GM23338 (cell line): Measurements from ENCODE around the gene BACH1.

Experiments
- CREB1 ChIP-seq: fragments of 250-450 bp; sonication (Bioruptor Pico); IDR thresholded peaks from 2 replicates; pipeline ENCODE4 v1.5.0; 2020; ENCODE audit warnings: low read depth, mild to moderate bottlenecking, moderate library complexity
- EZH2 ChIP-seq: fragments of 200-600 bp; sonication (generic); IDR thresholded peaks from one replicate; pipeline ENCODE4 v1.8.0; 2017; ENCODE audit warnings: antibody characterized with exemption, mild to moderate bottlenecking, low read depth; ENCODE audit not compliant: unreplicated experiment
- EZH2phosphoT487 ChIP-seq: fragments of 200-600 bp; sonication (generic); IDR thresholded peaks from one replicate; pipeline ENCODE4 v1.8.1; 2018; ENCODE audit warnings: antibody characterized with exemption; ENCODE audit not compliant: unreplicated experiment
- JUNB ChIP-seq: IDR thresholded peaks from one replicate; pipeline ENCODE4 v1.6.1; 2016; ENCODE audit warnings: antibody characterized with exemption; ENCODE audit not compliant: unreplicated experiment
- POLR2AphosphoS5 ChIP-seq: IDR thresholded peaks from 2 replicates; pipeline ENCODE4 v1.6.1; 2016; ENCODE audit warnings: antibody characterized with exemption, low read depth
- REST ChIP-seq: IDR thresholded peaks from one replicate; pipeline ENCODE4 v1.6.1; 2018; ENCODE audit warnings: antibody characterized with exemption; ENCODE audit not compliant: unreplicated experiment
- STAT1 ChIP-seq: IDR thresholded peaks from one replicate; pipeline ENCODE4 v1.6.1; 2016; ENCODE audit warnings: antibody characterized with exemption; ENCODE audit not compliant: unreplicated experiment
- TF ChIP-seq, protein P1 (sequence below), 2 experiments: fragments of 200-600 bp in 1 of 2; sonication (generic) in 1 of 2; conservative IDR thresholded peaks; 2 replicates each; pipeline versions ENCODE4 v1.5.1 to v1.6.1; 2016 to 2017; ENCODE audit warnings: antibody characterized with exemption in 2 of 2, low read depth in 2 of 2, mild to moderate bottlenecking in 2 of 2, moderate library complexity in 1 of 2
- TF ChIP-seq, protein P2 (sequence below): IDR thresholded peaks from 2 replicates; pipeline ENCODE4 v1.6.1; 2016; ENCODE audit warnings: antibody characterized with exemption

DNA sequence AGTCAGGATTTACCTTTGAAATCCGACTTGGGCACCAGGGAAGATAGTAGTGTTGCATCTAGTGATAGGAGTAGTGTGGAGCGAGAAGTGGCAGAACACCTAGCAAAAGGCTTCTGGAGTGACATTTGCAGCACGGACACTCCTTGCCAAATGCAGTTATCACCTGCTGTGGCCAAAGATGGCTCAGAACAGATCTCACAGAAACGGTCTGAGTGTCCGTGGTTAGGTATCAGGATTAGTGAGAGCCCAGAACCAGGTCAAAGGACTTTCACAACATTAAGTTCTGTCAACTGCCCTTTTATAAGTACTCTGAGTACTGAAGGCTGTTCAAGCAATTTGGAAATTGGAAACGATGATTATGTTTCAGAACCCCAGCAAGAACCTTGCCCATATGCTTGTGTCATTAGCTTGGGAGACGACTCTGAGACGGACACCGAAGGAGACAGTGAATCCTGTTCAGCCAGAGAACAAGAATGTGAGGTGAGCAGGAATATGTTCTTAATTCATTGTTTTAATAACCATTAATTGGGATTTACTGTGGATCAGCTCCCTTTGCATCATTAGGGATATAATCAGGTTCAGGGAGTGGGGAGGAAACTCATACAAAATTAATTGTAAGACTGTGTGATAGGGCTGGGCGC, 28.3 kb downstream of the BACH1 start:
- TF ChIP-seq, protein P1, sequence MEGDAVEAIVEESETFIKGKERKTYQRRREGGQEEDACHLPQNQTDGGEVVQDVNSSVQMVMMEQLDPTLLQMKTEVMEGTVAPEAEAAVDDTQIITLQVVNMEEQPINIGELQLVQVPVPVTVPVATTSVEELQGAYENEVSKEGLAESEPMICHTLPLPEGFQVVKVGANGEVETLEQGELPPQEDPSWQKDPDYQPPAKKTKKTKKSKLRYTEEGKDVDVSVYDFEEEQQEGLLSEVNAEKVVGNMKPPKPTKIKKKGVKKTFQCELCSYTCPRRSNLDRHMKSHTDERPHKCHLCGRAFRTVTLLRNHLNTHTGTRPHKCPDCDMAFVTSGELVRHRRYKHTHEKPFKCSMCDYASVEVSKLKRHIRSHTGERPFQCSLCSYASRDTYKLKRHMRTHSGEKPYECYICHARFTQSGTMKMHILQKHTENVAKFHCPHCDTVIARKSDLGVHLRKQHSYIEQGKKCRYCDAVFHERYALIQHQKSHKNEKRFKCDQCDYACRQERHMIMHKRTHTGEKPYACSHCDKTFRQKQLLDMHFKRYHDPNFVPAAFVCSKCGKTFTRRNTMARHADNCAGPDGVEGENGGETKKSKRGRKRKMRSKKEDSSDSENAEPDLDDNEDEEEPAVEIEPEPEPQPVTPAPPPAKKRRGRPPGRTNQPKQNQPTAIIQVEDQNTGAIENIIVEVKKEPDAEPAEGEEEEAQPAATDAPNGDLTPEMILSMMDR (conservative IDR thresholded peaks at IDR 0.05; ENCODE audit: low read depth in 2 of 2) = no peak
- TF ChIP-seq POLR2AphosphoS5 (no peak), STAT1 (no peak), REST (no peak), EZH2 (no peak), JUNB (no peak), EZH2phosphoT487 (no peak), CREB1 (CRISPR knock-in tag) (no peak)
- TF ChIP-seq, protein P2, sequence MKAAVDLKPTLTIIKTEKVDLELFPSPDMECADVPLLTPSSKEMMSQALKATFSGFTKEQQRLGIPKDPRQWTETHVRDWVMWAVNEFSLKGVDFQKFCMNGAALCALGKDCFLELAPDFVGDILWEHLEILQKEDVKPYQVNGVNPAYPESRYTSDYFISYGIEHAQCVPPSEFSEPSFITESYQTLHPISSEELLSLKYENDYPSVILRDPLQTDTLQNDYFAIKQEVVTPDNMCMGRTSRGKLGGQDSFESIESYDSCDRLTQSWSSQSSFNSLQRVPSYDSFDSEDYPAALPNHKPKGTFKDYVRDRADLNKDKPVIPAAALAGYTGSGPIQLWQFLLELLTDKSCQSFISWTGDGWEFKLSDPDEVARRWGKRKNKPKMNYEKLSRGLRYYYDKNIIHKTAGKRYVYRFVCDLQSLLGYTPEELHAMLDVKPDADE = no peak
